ENCODE results near the gene LRRC45. TPM values are rescaled to one million over a fixed set of nuclear protein-coding genes. Genes with fewer than 3 reads are reported as not detected.
A peak's percentile ranks its signal among the peaks of the same experiment; 100 is the strongest.

LRRC45 gene
- total RNA-seq, 1 donor = 13.4 TPM

- TF ChIP-seq CTCF (IDR thresholded peaks at IDR 0.05; ENCODE audit: insufficient read depth, low read depth, low read length) = peak; percentile 81
- peak overlapping the region; percentile 83 for H3K4me3 ChIP-seq (ENCODE audit: low read depth, low read length)
- DNase-seq (ENCODE audit: low read depth) = peak; percentile 78
These were observed 1.8 kb upstream of the LRRC45 start for GRCh38 chr17:82021107-82021899.

- no peak for TF ChIP-seq CTCF (IDR thresholded peaks at IDR 0.05; ENCODE audit: insufficient read depth, low read depth, low read length)
- H3K4me3 ChIP-seq (ENCODE audit: low read depth, low read length) = peak overlapping the region; percentile 83
- no peak for DNase-seq (ENCODE audit: low read depth)
These were observed 1.2 kb upstream of the LRRC45 start for GRCh38 chr17:82021900-82022309.

GRCh38 chr17:82022310-82022980, 660 bp upstream of the LRRC45 start, which contains the start of gene CENPX:
Gene CENPX (minus strand): TSS chr17:82022878. CDS start chr17:82022861, 17 bp downstream.
- no peak for DNase-seq (ENCODE audit: low read depth)
- no peak for TF ChIP-seq CTCF (IDR thresholded peaks at IDR 0.05; ENCODE audit: insufficient read depth, low read depth, low read length)
- peak within 1 kb of the TSS; percentile 83 for H3K4me3 ChIP-seq (ENCODE audit: low read depth, low read length)

GRCh38 chr17:82023447-82024241, 539 bp downstream of the LRRC45 start:
- peak overlapping the region; percentile 70 for H3K4me3 ChIP-seq (ENCODE audit: low read depth, low read length)
- TF ChIP-seq CTCF (IDR thresholded peaks at IDR 0.05; ENCODE audit: insufficient read depth, low read depth, low read length) = no peak
- no peak for DNase-seq (ENCODE audit: low read depth)

- no peak for TF ChIP-seq CTCF (IDR thresholded peaks at IDR 0.05; ENCODE audit: insufficient read depth, low read depth, low read length)
- DNase-seq (ENCODE audit: low read depth) = no peak
- H3K4me3 ChIP-seq (ENCODE audit: low read depth, low read length) = no peak overlapping the region
These were observed 1.8 kb downstream of the LRRC45 start for GRCh38 chr17:82024859-82025258.

GRCh38 chr17:82025401-82026107, 2.4 kb downstream of the LRRC45 start:
- DNase-seq (ENCODE audit: low read depth) = no peak
- no peak for TF ChIP-seq CTCF (IDR thresholded peaks at IDR 0.05; ENCODE audit: insufficient read depth, low read depth, low read length)
- H3K4me3 ChIP-seq (ENCODE audit: low read depth, low read length) = no peak overlapping the region
